NT2/D1 (cell line): Measurements from ENCODE around the gene CACNA1E.

Source experiments
- YY1 ChIP-seq: IDR thresholded peaks from 2 replicates; pipeline ENCODE4 v1.6.1; 2011; ENCODE audit not compliant: insufficient read length, insufficient read depth
- ZNF274 ChIP-seq: IDR thresholded peaks from 2 replicates; pipeline ENCODE4 v1.6.1; 2011; ENCODE audit warnings: mild to moderate bottlenecking, low read depth, low read length

- TF ChIP-seq YY1 = no peak
- no peak for TF ChIP-seq ZNF274
Observed at GRCh38 chr1:181640956-181641355, 157.6 kb downstream of the CACNA1E start.
